NCI-H460 (cell line): Measurements from ENCODE around the gene PAPSS1. TPM values are rescaled to one million over a fixed set of nuclear protein-coding genes. Genes with fewer than 3 reads are reported as not detected.
"Not testable (repeated sequence)": the region's sequence is repeated elsewhere in the genome, so short reads cannot be mapped to it uniquely, and the experiment has no call there.

Experiments
- DNase-seq: peaks from one replicate; pipeline ENCODE4 v3.0.0-alpha.2; 2016; ENCODE audit warnings: low read depth; ENCODE audit errors: extremely low read depth
- total RNA-seq: library from RNA; depleted of rRNA; stranded (reverse); fragments of >200 nt; shearing (Covaris generic); gene quantifications from 2 replicates; pipeline ENCODE4 v1.2.3, GENCODE V29; 2014

Gene PAPSS1
- total RNA-seq, 1 experiment from 2014 or later: 17.2 TPM

DNA sequence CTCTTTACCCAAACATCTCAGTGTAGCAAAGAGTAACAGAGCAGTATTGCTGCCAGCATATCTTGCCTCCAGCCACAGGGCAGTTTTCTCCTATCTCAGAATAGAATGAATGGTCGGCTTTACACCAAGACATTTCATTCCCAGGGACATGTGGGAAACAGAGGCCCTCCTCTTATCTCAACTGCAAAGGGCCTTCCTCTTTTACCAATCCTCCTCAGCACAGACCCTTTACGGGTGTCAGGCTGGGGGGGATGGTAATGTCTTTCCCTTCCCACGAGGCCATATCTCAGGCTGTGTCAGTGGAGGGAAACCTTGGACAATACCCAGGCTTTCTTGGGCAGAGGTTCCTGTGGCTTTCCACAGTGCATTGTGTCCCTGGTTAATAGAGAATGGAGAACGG is 9.0 kb upstream of the PAPSS1 start:
- DNase-seq: not testable (repeated sequence)

DNA sequence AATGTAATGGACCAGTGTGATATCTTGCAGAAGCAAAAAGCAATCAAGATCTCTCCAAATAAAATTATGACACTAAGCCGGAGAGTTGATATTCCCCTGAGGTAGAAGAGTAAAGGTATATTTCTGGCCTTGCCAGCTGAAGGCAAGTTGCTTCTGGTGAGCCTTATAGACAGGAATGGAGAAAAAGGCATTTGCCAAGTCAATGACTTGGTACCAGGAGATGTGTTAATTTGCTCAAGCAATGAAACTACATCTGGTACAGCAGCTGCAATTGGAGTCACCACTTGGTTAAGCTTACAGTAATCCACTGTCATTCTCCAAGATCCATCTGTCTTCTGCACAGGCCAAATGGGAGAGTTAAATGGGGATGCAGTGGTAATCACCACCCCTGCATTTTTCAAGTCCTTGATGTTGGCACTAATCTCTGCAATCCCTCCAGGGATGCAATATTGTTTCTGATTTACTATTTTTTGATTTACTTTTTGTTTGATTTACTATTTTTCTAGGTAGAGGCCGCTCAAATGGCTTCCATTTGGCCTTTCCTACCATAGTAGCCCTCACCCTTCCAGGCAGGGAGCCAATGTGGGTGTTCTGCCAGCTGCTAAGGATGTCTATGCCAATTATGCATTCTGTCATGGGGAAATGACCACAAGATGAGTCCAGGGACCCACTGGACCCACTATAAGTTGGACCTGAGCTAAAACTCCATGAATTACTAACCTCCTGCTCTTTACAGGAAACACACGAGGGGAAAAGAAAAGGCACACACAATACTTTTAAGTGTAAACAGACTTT is 6.3 kb upstream of the PAPSS1 start:
- not testable (repeated sequence) for DNase-seq

DNA sequence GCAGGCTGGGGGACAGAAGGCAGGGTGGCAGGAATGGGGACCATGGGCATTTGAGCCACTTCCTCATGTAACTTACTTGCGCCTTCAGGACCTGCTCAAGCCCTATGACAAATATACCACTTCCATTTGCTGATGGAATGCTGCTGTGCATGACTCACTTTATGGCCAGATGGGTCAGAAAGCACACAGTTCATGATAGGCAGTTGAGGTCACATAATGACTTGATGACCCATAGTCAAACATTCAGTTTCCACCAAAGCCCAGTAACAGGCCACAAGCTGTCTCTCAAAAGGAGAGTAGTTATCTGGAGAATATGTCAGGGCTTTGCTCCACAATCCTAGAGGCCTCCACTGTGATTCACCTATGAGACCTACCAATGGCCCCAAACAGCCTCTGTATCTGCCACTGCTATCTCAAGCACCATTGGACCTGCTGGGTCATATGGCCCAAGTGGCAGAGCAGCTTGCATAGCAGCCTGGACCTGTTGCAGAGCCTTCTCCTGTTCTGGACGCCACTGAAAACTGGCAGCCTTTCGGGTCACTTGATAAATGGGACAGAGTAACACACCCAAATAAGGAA is 5.3 kb upstream of the PAPSS1 start:
- no peak for DNase-seq

DNA sequence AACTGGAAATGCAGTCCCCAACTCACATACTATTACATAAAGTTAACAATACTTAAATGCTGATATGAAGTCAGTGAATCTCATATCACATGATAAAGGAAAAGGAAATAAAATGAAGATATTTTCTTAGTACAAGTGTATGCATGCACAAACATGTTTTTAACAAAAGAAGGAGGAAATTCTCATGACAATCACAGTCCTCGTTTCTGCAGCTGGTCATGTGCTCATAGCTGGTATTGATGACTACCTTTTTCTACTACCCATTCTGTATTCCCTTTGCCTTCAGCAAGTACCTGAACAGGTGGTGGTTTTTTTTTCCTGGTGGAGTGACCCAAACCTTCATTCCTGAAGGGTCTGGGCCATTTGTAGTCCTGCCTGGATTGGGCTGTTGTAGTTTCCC is 3.3 kb upstream of the PAPSS1 start:
- DNase-seq: not testable (repeated sequence)

DNA sequence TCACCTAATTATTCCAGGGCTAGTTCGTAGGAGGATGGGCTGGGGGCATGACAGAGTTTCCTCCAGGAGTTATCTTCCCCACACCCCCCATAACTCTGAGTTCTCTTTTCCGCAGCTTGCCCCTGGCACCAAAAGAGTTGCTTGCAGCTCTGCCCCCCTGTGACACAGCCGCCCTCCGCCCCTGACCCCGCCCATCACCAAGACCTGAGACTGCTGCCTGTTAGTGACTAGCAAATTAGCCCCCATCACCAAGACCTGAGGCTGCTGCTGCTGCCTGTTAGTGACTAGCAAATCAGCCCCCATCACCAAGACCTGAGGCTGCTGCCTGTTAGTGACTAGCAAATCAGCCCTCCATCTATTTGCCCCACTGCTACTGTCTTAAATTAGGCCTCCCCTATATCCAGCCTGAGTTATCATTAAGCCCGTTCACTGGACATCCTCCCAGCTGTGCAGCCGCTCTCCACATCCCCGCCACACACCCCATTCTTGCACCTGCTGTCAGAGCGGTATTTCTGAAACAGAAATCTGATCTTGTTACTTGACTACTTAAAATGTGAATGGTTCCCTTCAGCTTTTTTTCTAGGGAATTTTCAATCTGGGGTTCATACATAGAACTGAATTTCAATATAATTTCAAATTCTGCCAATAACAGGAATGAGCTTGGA is 1.5 kb upstream of the PAPSS1 start:
- DNase-seq: no peak

DNA sequence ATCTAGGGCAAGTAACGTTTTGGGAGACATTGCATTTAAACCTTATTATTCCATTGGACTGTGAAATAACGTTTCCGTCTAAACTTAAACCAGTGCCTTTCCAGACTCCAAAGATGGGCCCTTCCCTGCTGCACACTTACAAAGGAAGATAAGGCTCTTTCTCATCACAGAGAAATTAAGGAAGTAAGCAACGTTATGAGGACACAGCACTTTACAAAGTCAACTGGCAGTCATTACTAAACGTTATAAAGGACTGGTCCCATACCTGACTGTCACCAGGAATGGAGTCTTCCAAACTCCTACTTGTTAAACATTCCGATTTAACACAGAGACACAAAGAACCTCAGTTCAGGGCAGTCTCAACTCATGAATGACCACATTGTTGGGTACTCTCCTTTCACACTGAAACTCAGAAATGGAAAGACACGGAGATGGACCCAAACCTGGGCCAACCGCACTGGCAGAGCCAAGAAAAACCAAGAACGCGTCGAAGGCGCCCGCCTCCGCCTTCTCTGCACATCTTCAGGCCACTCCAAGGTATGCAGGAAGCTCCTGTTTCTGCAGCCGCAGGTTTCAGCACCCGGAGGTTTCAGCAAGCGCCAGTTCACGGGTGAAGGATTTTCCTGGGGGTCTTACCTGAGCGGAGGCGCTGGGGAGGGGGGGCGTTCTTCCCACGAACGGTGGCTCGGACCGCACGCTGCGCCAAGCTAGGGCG is 670 bp downstream of the PAPSS1 start:
- DNase-seq: no peak

DNA sequence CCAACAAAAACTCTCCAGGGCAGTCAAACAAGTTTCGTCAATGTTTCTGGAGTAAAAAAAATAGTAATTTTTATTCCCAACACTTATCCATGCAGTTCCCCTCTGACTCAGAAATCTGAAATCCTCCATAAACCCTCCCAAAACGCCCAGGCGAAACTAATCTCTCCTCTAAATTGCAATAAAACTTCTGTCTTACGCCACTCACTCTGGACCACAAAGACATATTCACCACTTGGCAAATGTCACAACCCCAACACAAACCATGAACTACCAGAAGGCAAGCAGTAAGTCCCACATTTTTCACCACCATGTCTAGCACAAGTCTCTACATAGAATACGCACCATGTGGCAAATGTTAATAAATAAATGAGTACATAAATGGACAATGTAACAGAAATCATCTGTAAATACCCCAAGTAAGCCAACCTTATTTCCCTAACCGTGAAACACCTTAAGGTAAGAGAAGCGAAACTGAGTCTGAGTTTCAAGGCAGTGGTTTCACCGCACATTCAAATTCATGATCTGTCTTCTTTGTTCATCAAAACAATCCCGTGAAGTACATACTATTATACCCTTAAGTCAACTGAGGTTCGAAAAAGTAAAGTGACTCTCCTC is 1.6 kb downstream of the PAPSS1 start:
- DNase-seq: no peak

GRCh38 chr4:107714256-107714655 is 5.8 kb downstream of the PAPSS1 start:
- no peak for DNase-seq

DNA sequence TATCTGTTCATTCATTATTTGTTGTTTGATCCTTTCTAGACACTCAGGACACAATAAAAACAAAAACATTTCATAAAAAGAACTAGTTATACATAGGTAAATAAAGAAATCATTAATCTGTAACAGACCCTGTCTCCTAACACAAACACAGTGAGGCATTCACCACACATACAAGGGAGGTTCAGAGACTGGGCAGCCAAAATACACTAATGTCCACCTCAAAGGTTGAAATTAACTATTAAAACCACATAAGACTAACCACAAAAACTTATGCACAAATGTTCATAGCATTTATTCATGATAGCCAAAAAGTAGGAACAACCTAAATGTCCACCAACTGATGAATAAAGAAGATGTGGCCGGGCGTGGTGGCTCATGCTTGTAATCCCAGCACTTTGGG is 7.8 kb downstream of the PAPSS1 start:
- DNase-seq: no peak

DNA sequence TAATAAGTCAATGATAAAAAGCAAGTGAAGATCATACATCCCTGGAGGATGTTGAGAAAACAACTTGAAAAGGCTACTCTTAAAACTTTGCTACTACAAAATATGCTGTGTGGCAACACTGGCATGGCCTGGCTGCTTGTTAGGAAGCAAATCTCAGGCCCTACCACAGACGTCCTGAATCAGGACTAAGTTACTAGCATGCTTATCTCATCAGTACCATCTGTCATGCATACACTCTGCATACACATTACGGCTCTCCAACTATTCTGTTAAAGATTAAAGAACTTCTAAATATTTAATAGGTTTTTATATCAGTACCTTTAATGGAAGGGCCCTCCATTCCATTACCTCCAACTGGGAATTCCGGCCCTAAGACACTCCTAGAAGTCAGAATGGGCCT is 8.2 kb downstream of the PAPSS1 start:
- no peak for DNase-seq

GRCh38 chr4:107710493-107711459 is 9.3 kb downstream of the PAPSS1 start:
- no peak for DNase-seq

- DNase-seq: no peak
Observed at GRCh38 chr4:107709916-107710315, 10.1 kb downstream of the PAPSS1 start.

- DNase-seq: no peak
Observed at GRCh38 chr4:107708225-107708624, 11.8 kb downstream of the PAPSS1 start.

GRCh38 chr4:107705742-107706556 is 14.1 kb downstream of the PAPSS1 start:
- no peak for DNase-seq

GRCh38 chr4:107701565-107701964 is 18.5 kb downstream of the PAPSS1 start:
- no peak for DNase-seq

GRCh38 chr4:107699466-107700206 is 20.4 kb downstream of the PAPSS1 start:
- DNase-seq: no peak

- DNase-seq: not testable (repeated sequence)
Observed at GRCh38 chr4:107696187-107696586, 23.8 kb downstream of the PAPSS1 start.

GRCh38 chr4:107693132-107693531 is 26.9 kb downstream of the PAPSS1 start:
- DNase-seq: no peak
